EL (cell line): ENCODE data around the gene WSCD2.

Experiments used
- DNase-seq: peaks from one replicate; pipeline ENCODE4 v3.0.0-alpha.2; 2016

The WSCD2 gene

DNA sequence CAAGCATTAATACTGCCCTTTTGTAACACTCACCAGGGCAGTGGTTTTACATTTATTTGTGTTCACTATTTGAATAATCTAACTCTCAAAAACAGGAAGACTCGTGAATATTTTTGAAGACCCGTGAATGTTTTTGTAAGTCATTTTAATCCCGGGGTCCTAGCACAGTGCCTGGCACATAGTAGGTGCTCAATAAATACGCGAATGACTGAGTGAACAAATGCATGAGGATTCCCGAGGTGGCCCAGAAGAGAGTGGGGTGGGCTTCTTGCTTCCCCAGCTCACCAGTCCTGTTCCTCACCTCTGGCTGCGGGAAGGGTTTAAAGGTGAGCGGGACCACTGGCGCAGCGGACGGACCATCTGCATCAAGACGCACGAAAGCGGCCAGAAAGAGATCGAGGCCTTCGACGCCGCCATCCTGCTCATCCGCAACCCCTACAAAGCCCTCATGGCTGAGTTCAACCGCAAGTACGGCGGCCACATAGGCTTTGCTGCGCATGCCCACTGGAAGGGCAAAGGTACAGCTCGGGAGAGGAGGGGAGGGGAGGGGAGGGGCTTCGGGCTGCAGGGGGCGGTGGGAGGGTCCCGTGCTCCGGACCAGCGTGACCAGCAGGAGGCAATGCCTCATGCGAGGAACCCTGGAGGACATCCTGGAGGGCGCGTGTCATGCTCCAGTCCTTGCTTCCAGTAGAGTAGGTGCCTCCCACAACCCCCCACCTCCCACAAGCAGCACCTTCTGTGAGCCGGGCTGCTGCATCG lies 111.1 kb downstream of the WSCD2 start:
- no peak for DNase-seq

DNA sequence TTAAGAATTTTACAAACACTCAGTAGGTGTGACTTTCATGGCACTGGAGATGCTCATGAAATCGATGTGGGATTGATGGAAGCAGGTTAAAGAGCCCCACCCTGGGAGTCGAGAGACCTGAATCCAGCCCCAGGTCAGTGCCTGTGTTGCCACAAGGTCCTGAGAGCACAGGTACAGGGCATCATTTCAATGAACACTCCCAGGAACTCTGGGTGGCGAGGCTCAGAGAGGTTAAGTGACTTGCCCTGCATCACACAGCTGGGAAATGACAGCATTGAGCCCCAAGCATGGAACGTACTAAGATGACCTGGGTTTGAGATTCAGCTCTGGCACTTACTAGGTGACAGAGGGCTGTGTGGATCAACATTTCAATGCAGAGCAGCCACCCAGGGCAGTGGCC lies 111.8 kb downstream of the WSCD2 start:
- no peak for DNase-seq

DNA sequence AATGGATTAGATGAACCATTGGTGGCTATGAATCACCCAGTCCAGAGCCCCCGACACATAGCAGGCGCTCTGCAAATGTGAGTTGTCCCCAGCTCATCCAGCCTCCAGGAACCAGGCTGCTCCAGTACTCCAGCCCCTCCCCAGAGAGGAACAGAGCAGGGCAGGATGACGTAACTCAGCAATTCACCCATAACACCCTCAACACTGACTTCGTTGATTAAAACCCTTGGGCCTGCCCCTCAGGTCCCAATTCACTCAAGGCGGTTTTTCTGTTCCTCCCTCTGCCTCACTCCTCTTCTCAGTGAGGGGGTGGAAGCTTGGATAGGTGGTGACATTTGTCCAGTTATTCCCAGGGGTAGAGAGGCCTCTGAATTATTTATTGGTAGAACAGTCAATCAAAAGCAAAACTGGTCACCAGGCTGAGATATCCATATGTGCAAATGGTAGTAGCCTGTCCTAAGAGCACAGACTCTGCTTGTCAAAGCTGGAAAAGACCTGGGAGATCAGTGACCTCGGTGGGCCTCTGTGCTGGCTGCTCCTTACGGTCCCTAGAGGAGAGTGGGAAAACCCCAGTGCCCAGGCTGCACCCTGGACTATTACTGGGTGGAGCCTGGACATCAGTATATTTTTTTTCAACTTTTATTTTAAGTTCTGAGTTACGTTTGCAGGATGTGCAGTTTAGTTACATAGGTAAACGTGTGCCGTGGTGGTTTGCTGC lies 113.1 kb downstream of the WSCD2 start:
- no peak for DNase-seq

DNA sequence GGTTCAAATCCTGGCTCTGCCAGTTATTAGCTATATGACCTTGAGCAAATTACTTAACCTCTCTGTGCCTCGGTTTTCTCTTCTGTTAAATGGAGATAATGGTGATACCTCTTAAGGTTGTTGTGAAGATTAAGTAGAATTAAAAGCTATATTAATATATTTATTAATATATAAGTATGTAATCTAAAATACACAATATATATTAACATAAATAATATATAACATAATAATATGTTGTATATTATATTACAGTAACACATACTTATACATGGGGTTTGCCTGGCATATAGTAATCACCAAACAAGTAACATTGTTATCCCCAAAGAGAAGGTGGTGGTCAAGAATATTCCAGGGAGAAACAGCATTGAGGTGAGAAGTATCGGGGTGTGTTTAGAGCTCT lies 118.0 kb downstream of the WSCD2 start:
- DNase-seq = no peak

DNA sequence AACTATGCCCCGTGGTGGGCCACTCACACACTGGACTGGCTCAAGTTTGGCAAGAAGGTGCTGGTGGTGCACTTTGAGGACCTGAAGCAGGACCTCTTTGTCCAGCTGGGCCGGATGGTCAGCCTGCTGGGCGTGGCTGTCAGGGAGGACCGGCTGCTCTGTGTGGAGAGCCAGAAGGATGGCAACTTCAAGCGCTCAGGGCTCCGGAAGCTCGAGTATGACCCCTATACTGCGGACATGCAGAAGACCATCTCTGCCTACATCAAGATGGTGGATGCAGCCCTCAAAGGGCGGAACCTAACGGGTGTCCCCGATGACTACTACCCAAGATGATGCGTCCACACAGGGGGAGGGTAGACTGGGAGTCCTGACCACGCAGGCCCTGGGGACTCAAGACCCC lies 118.9 kb downstream of the WSCD2 start:
- DNase-seq = no peak

DNA sequence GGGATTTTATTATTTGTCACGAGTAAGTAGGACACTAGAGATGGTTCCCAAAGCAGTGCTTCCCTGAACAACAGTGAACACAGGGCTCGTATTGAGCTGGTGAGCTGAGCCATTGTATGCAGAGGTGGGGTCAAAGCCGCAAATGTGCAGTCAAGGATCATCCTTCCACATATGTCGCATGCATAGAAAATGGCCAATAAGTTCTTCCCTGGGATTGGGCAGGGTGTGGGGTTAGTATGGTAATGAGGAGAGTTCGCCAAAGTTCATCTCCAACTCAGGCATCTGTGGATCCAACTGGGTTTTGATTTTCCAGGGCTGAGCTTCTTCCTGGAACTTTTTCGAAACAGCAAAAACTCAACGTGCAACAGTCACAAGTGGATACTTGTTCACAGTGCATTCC lies 123.4 kb downstream of the WSCD2 start:
- no peak for DNase-seq

DNA sequence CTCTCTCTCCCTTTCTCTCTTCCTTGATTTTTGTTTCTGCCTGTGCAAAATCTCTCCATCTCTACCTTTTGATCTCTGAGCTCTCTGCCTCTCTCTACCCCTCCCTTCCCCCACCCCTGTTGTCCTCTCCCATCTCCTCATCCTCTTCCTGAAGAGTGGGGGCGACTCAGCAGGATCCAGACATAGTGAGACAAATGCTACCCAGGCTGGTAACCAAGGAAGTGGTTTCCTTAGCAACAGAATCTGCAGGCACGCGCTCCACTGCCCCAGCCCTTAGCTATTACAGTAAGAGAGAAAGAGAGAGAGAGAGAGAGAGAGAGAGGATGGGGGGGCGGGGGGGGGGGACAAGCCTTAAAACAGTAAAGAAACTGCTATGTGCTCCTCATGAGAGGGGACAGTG lies 124.5 kb downstream of the WSCD2 start:
- DNase-seq = no peak

DNA sequence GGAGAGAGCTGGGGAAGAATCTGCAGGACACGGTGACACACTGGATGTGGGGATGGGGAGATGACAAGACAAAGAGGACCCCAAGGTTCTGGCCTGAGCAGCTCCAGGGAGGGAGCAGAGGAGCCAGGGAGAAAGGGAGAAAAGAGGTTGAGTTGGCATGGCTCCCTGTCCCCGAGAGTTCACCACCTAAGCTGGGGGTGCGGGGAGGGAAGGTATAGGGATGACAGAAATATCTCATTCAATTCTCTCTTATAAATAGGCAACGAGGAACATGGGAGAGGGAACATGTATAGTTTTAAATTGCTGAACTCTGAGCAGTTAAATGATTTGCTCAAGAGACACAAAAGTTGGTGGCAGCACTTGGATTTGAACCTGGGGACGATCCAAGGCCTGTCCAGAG lies 124.9 kb downstream of the WSCD2 start:
- DNase-seq = no peak

DNA sequence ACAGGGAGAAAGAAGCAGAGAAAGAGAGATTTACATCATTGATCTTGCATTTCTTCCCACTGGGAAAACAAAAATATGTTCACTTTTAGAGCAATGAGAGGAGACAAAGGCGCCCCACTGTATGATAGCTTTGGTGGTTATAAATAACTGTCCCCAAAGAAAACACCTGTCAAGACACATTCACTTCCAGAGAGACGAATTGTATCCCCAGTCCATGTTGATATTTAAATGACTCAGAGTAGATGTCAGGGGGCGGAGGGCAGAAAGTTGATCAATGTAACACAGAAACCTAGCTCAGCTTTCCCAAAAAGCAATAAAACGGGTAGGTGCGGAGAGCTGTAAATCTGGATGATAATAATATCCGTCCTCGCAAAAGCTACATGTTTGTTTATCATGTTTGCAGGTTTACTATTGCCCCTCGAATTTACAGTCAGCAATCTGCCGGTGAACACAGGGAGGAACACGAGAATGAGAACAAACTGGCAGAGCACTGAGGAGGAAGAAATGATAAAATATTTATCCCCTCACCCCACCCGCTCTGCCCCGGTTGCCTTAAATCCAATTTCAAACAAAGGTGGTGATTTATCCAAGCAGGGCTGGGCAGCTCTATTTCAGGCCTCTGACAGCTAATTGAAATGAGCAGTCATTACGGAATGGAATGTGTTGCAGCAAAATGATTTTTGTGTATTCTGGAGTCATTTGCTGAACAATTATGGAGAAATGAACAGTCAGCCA lies 125.6 kb downstream of the WSCD2 start:
- DNase-seq = no peak

DNA sequence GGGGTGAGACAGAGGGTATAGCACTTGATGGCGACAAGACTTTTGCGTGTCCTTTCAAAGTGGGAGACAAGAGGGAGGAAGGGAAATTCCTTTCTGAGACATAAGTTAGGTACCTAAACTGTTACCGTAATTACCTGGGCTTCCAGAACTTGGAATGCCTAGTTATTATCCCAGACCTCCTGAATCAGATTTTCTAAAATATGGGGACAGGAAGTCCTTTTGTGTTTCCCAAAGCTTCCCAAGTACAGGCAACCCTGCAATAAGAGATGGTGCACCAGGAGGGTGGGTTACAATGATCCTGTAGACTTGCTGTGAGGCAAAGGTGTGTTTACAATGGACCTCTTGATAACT lies 126.1 kb downstream of the WSCD2 start:
- DNase-seq = no peak

DNA sequence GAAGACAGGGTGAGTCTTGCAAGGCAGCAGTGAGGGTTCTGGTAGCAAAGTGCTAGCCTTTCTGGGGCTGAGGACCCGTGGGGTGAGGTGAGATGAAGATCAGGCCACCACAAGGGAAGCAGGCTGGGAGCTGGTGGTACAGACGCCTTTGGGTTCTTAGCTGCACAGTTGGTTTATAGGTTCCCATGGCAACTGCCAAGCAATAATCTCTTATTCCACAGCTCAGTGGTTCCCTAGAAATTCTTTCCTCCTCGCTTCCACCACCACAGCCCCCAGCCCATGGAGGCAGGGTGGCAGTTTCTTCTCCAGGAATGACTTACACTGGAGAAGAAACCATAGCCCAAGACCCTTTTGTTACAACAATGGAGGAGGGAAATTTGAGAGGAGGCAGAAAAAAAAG lies 127.9 kb downstream of the WSCD2 start:
- DNase-seq = no peak

DNA sequence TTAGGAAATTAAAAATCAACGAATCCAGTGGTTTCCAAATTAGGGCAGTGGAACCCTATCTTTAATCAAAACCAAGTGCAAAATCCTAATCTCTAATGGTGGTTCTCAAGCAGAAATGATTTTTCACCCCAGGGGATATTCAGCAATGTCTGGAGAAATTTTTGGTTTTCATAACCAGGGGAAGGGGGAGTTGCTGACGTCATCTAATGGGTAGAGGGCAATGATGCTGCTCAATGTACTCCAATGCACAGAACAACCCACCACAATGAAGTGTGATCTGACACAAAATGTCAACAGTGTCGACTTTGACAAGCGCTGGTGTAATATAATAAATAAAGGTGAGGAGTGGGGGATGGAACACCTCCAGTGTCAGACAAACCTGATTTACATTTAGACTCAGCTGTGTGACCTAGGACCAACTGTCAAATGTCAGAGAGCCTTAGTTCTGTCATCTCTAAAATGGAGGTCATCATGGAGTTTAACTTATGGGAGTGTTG lies 128.6 kb downstream of the WSCD2 start:
- no peak for DNase-seq

DNA sequence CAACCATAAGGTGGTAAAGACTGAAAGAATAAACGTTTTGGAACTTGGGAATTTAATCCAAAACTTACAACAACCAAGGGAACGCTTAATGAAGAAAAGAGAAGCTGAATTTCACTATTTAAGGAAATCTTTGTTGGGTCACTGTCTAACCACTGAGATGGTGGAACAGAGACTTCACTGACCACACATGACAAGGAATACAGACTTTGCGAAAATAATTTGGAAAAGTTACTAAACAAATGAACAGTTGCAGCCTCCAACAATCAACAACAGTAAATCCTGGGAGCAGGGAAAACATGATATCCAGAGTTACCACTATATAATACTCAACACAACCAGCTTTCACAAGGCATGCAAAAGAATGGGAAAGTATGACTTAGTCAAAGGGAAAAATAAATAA lies 131.0 kb downstream of the WSCD2 start:
- DNase-seq = no peak

DNA sequence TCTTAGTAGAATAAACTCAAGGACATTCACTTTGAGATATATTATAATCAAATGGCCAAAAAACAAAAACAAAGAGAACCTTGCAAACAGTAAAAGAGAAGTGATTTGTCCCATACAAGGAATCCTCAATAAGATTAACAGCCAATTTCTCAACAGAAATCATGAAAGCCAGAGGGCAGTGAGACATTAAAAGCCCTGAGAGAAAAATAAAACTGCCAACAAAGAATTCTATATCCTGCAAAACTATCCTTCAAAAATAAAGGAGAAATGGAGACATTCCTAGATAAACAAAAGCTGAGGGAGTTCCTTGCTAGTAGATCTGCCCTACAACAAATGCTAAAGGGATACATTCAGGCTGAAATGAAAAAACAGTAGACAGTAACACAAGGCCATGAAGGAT lies 131.9 kb downstream of the WSCD2 start:
- no peak for DNase-seq

DNA sequence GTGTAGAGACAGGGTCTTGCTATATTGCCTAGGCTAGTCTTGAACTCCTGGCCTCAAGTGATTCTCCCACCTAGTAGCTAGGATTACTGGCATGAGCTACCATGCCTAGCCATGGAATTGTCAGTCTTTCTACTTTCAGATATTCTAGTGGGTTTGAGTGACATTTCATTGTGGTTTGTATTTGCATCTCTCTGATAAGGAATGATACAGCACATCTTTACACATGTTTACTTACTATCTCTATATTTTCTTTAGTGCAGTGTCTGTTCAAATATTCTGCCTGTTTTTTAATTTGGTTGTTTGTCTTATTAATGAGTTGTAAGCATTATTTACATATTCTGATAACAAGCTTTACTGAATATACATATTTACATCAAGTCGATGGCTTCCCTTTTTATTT lies 136.4 kb downstream of the WSCD2 start:
- DNase-seq = no peak

DNA sequence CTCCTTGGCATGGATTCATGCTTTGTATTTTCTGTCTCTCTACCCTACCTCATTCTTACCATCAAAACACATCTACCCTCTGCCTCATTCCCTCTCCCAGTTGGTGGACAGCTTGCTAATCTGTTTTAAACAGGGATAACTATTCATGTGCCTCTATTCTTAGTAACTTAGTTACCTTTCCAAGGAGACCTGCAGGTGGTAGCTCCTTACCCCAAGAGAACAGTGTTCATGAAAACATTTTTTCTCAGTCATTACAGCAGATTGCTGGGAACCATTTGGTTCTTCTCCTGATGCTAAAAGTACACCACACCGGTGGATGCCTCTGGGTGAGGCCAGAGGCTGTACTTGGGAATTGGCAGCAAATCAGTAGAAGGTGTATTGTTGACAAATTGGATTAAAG lies 137.0 kb downstream of the WSCD2 start:
- DNase-seq = no peak

DNA sequence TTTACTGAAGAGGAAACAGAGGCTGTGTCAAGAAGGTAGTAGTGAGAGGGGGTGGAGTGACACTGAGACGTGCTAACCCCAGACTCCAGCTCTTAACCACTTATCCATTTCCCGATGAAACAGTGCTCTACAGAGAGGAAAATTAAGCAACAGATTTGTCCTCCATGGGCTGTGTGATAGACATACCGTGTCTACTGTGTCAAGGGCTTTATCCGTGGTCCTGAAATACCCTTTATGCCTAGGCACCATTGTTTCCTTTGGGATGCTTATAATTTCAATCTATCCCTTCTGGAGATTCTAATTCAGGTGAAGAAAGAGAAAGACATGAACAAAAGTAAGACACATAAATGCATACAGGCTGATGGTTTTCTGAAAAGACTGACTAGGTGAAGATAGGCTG lies 138.4 kb downstream of the WSCD2 start:
- no peak for DNase-seq

DNA sequence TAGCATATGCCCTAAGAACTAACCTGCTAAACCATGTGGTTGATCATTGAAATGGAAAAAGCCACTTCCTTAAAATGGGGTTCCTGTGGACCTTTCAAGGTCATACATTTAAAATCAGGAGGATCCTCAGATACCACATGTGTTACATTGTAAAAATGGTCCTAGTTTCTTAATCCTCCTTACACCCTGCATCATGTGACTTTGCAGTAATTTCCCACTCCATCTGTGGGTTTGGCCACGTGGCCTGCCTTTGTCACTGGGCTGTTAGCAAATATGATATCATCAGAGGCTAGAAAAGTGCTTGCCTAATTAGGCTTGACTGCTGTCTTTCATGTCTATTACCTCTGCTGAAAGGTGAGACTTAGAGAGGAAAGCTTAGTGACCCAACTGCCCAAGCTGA lies 139.3 kb downstream of the WSCD2 start:
- no peak for DNase-seq

DNA sequence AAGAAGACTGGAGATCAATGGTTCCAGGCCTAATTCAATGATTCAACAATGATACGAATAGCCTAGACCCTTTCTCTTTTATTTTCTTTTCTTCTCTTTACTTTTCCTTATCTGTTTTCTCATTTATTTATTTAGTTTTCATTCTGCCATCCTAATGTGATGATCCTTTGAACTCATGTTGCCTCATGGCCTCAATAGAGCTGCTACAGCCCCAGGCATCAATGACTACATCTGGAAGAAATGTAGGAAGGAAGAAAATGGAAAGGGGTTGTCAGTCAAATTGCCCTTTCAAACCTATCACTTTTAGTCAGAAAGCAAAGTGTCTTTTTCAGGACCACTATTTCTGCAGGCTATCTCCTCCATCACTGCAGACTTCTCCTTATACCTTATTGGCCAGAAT lies 140.1 kb downstream of the WSCD2 start:
- no peak for DNase-seq

DNA sequence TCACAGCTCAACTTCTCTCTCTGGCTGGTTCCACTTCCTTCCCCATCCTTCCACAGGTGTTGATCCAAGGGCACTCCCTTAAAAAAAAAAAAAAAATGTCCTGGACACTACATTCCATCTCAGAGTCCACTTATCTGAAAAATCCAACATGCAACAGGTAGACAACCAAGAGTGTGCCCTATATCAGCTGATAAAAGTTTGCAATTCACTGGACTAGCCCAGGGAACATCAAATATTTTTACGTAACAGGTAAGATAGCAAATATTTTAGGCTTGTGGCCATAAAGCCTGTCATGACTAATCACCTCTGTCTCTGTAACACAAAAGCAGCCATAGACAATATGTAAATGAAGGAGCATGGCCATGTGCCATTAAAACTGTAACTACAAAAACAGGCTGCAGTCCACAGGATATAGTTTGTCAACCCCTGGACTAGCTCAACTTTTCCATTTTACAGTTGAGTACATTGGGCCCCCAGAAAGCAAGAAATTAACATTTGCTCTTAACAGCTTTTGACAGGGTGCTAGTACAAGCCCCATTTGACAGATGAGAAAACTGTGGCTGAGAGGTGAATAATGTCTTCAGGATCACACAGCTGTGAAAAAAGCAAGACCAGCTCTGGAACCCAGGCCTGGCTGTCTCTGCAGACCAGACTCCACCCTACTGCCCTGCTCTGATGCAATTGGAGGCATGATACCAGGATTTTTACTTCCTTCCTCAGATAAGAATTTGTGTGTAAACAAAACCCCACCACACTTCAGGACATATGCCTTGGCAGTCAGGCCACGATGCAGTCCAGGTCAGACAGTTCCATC lies 141.2 kb downstream of the WSCD2 start:
- no peak for DNase-seq

DNA sequence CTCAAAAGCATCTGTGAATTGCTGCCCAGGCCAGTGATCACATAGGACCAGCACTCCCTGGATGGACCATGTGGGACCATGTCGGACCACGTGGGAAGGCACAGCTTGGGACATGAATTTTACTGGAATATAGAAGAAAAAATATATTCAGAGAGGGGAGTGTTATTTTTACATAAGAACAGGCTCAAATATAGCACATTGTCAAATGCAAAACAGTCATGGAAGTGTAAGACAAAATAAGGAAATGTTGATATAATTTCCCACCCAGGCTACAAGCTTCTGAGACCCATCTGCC lies 141.7 kb downstream of the WSCD2 start:
- no peak for DNase-seq

DNA sequence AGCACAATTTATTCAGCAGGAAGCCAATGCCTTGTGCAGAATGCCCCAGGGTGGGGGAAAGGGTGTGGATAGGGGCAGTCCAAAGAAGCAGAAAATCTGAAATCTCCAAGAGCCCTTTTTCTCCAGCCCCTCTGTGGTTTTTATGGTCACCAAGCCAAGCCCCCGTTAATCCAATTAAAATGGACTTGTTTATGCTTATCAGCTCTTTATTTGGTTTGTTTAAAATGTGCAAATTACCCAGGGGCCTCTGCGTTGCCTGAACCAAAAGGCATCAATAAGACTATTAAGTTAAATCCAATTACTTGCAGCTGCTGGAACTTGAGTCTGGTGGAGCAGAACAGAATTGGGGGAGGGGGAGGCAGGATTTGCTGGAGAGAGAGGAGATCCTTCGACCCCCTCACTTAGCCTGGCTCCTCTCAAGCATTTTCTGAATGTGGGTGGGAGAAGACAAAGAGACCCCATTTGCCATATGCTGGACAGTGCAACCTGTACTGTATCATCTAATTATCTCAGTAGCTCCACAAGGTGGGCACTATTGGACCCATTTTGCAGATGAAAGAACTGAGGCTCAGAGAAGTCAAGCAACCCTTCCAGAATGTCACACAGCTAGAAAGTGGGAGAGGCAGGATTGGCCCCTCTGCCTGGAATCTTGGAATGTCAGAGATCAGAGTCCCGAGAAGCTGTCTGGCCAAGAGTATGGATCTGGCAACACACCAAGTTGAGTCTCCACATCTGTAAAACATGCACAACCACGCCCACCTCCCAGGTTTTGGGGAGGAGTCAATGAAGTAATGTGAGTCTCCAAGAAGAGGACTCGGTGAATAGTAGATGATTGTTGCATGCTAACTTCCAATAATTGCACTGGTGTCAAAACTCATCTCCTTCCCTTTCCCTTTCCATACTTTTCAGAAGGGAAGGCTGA lies 143.1 kb downstream of the WSCD2 start:
- no peak for DNase-seq
